Testis (tissue), 3 donors: ENCODE data around the gene HS6ST3. TPM values are rescaled to one million over a fixed set of nuclear protein-coding genes. Genes with fewer than 3 reads are reported as not detected.

Source experiments
- DNase-seq: peaks from one replicate; pipeline ENCODE4 v3.0.0-alpha.2; 2019
- H3K27ac ChIP-seq, 2 donors: fragments of 200-600 bp; sonication (generic); one replicate each; pipeline ENCODE4 v1.5.1; 2019
- H3K27me3 ChIP-seq: fragments of 200-600 bp; sonication (generic); one replicate; pipeline ENCODE4 v1.5.1; 2019
- H3K36me3 ChIP-seq: fragments of 200-600 bp; sonication (generic); one replicate; pipeline ENCODE4 v1.5.1; 2017; ENCODE audit warnings: low read depth; ENCODE audit errors: missing control alignments
- H3K4me1 ChIP-seq: fragments of 200-600 bp; sonication (generic); one replicate; pipeline ENCODE4 v1.5.1; 2019
- H3K4me3 ChIP-seq, 2 donors: fragments of 200-600 bp; sonication (generic); one replicate each; pipeline ENCODE4 v1.5.1; 2017 to 2019
- H3K9me3 ChIP-seq: fragments of 200-600 bp; sonication (generic); one replicate; pipeline ENCODE4 v1.5.1; 2017
- POLR2A ChIP-seq: fragments of 450-650 bp; IDR thresholded peaks from one replicate; pipeline ENCODE4 v1.6.1; 2017; ENCODE audit warnings: antibody characterized with exemption, mild to moderate bottlenecking, moderate library complexity
- WGBS, 2 donors: methylation state at CpG; one replicate each; pipeline ENCODE4 v1.1.5; 2018; 5-methylcytosine and 5-hydroxymethylcytosine counted together
- intact Hi-C: fragments of 100-400 bp; cut with DNase I; formaldehyde crosslinking; loops from one replicate; pipeline ENCODE4 v1.15.1; 2023; ENCODE audit warnings: low total_unique reads
- polyA plus RNA-seq: library from polyadenylated mRNA; stranded (reverse); fragments of 350-450 nt; fragmentation: Illumina TruSeq; extraction: RNeasy Lipid Tissue Mini Kit (QIAGEN cat#74804); gene quantifications from one replicate; pipeline ENCODE4 v1.2.3, GENCODE V29; 2014; ENCODE audit warnings: low read depth, low replicate concordance; ENCODE audit not compliant: insufficient read depth
- total RNA-seq, 2 donors: library from RNA; depleted of rRNA; stranded (reverse); fragments of >200 nt; gene quantifications; one replicate each; pipeline ENCODE4 v1.2.3, GENCODE V29; 2016
- TF ChIP-seq, protein P1 (sequence below), 3 experiments: fragments of 450-650 bp in 2 of 3; fragments of 200-600 bp in 1 of 3; sonication (generic) in 1 of 3; IDR thresholded peaks; one replicate each; pipeline ENCODE4 v1.5.1; 2016 to 2019; ENCODE audit warnings: antibody characterized with exemption in 3 of 3, mild to moderate bottlenecking in 2 of 3, moderate library complexity in 1 of 3

HS6ST3 gene
- total and polyA plus RNA-seq, 3 donors from 2014 or later = 0.87 to 1.3 (median 1.3) TPM

GRCh38 chr13:96198038-96198437 is 108.1 kb downstream of the HS6ST3 start:
- TF ChIP-seq, protein P1, sequence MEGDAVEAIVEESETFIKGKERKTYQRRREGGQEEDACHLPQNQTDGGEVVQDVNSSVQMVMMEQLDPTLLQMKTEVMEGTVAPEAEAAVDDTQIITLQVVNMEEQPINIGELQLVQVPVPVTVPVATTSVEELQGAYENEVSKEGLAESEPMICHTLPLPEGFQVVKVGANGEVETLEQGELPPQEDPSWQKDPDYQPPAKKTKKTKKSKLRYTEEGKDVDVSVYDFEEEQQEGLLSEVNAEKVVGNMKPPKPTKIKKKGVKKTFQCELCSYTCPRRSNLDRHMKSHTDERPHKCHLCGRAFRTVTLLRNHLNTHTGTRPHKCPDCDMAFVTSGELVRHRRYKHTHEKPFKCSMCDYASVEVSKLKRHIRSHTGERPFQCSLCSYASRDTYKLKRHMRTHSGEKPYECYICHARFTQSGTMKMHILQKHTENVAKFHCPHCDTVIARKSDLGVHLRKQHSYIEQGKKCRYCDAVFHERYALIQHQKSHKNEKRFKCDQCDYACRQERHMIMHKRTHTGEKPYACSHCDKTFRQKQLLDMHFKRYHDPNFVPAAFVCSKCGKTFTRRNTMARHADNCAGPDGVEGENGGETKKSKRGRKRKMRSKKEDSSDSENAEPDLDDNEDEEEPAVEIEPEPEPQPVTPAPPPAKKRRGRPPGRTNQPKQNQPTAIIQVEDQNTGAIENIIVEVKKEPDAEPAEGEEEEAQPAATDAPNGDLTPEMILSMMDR (IDR thresholded peaks at IDR 0.05) = no peak
- no peak for TF ChIP-seq POLR2A
- WGBS, 2 donors = 82 to 83% methylated on average over 5 of the region's 5 CpGs

DNA sequence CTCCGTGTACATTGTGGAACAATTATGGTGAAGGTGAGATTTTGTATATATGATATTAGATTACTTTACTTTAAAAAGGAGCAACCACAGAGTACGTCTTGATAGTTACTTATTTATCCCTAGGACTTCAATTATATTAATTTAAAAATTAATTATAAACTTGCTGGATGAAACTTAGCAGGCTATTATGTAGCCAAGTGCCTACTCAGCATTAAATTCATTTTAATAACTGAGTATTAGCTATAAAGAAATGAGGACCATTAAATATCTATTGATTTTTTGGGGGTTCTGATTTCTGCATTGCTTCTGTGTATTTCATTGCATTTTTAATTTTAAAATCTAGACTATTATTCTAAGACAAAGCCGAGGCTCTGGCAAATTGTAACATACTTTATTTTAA is 109.4 kb downstream of the HS6ST3 start:
- intact Hi-C loops = no loop called here
- no peak for DNase-seq
- H3K4me1 ChIP-seq = no peaks in the 10 kb centered on the region
- H3K27me3 ChIP-seq = no peaks in the 10 kb centered on the region
- 89 to 95% methylated on average over 3 of the region's 3 CpGs for WGBS, 2 donors
- no peak for TF ChIP-seq POLR2A
- TF ChIP-seq, protein P1 (IDR thresholded peaks at IDR 0.05) = no peak
- no peaks in the 10 kb centered on the region for H3K36me3 ChIP-seq
- no peak overlapping the region for H3K4me3 ChIP-seq
- H3K27ac ChIP-seq = no peak overlapping the region
- H3K9me3 ChIP-seq = no peaks in the 10 kb centered on the region

More at GRCh38 chr13:96198038-96198437, 108.1 kb downstream of the HS6ST3 start:
- no peak overlapping the region for H3K27ac ChIP-seq
- no peaks in the 10 kb centered on the region for H3K4me1 ChIP-seq
- no peaks in the 10 kb centered on the region for H3K27me3 ChIP-seq
- H3K4me3 ChIP-seq = no peak overlapping the region
- H3K36me3 ChIP-seq = no peaks in the 10 kb centered on the region
- no peak for DNase-seq
- intact Hi-C loops = no loop called here
- no peaks in the 10 kb centered on the region for H3K9me3 ChIP-seq

- Histone ChIP-seq H3K27ac (no peak overlapping the region), H3K4me3 (no peak overlapping the region), H3K4me1 (no peaks in the 10 kb centered on the region), H3K9me3 (no peaks in the 10 kb centered on the region), H3K27me3 (no peaks in the 10 kb centered on the region), H3K36me3 (no peaks in the 10 kb centered on the region)
- intact Hi-C loops = no loop called here
- TF ChIP-seq POLR2A = no peak
- TF ChIP-seq, protein P1 (IDR thresholded peaks at IDR 0.05) = no peak
- DNase-seq = no peak
- WGBS, 2 donors = 28 to 52% methylated on average over 6 of the region's 6 CpGs
Observed at GRCh38 chr13:96200810-96201209, 110.9 kb downstream of the HS6ST3 start.

DNA sequence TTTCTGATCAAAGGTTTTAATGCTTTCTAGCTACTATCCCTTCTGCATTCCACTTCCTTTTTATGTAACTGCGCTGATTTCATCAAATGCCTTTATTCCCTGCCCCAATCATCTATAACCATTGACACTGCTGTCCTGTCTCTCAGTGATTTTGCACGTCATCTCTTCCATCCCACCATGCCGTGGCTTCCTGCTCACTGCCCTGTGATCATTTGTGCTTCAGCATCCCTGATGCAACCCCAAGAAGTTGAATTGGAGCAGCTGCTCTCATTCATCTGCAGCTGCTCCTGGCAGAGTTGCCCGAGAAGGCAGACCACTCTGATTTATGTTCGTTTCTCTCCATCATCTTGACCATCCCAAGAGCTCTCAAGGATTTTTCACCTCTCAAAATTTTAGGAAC is 112.4 kb downstream of the HS6ST3 start:
- TF ChIP-seq POLR2A = no peak
- TF ChIP-seq, protein P1 (IDR thresholded peaks at IDR 0.05) = no peak
- WGBS, 2 donors = 80 to 88% methylated on average over 5 of the region's 5 CpGs
- intact Hi-C loops = no loop called here

GRCh38 chr13:96203471-96203870 is 113.6 kb downstream of the HS6ST3 start:
- intact Hi-C loops = no loop called here
- TF ChIP-seq, protein P1 (IDR thresholded peaks at IDR 0.05) = no peak
- TF ChIP-seq POLR2A = no peak

More for the DNA sequence above, 112.4 kb downstream of the HS6ST3 start:
- Histone ChIP-seq H3K9me3 (no peaks in the 10 kb centered on the region), H3K36me3 (no peaks in the 10 kb centered on the region), H3K4me1 (no peaks in the 10 kb centered on the region), H3K27me3 (no peaks in the 10 kb centered on the region), H3K27ac (no peak overlapping the region), H3K4me3 (no peak overlapping the region)
- DNase-seq = no peak

More at GRCh38 chr13:96203471-96203870, 113.6 kb downstream of the HS6ST3 start:
- WGBS, 2 donors = 81 to 83% methylated on average over 2 of the region's 2 CpGs
- Histone ChIP-seq H3K9me3 (no peaks in the 10 kb centered on the region), H3K27me3 (no peaks in the 10 kb centered on the region), H3K4me3 (no peak overlapping the region), H3K27ac (no peak overlapping the region), H3K4me1 (no peaks in the 10 kb centered on the region), H3K36me3 (no peaks in the 10 kb centered on the region)
- DNase-seq = no peak
